ENCODE data around the gene ALAS1. TPM values are rescaled to one million over a fixed set of nuclear protein-coding genes. Genes with fewer than 3 reads are reported as not detected.
A peak's percentile ranks its signal among the peaks of the same experiment; 100 is the strongest.

The ALAS1 gene
- total RNA-seq, 4 donors from 2014 or later: 31.1 to 50.5 (median 38.9) TPM

GRCh38 chr3:52197499-52197841 is 490 bp upstream of the ALAS1 start:
- H3K4me3 ChIP-seq: peak overlapping the region; percentile 70 to 95 (median 89)
- H3K27me3 ChIP-seq: no peaks in the 10 kb centered on the region
- H3K36me3 ChIP-seq: peaks cover 3 to 28% (median 24%) of the 10 kb centered on the region in 4 donors
- no peak for TF ChIP-seq POLR2AphosphoS5 (IDR thresholded peaks at IDR 0.05)
- TF ChIP-seq EP300 (IDR thresholded peaks at IDR 0.05): no peak
- no peak for TF ChIP-seq CTCF (IDR thresholded peaks at IDR 0.05)
- TF ChIP-seq POLR2A (IDR thresholded peaks at IDR 0.05; ENCODE audit: low read depth): no peak
- H3K27ac ChIP-seq (replicated peaks in 1 of 4): peak overlapping the region; percentile 79 to 89 (median 85)
- 40% methylated on average over 10 of the region's 10 CpGs for WGBS
- intact Hi-C loops (cut with DNase I): no loop called here
- DNase-seq (ENCODE audit: extremely low spot score): no peak
- no peaks in the 10 kb centered on the region for H3K9me3 ChIP-seq
- H3K4me1 ChIP-seq: peaks cover 59 to 83% (median 83%) of the 10 kb centered on the region in 4 donors

- H3K4me3 ChIP-seq: peak overlapping the region; percentile 70 to 95 (median 89)
- peaks cover 17 to 43% (median 39%) of the 10 kb centered on the region in 4 donors for H3K36me3 ChIP-seq
- no peaks in the 10 kb centered on the region for H3K9me3 ChIP-seq
- TF ChIP-seq POLR2A (IDR thresholded peaks at IDR 0.05; ENCODE audit: low read depth): no peak
- TF ChIP-seq POLR2AphosphoS5 (IDR thresholded peaks at IDR 0.05): no peak
- no peak for TF ChIP-seq CTCF (IDR thresholded peaks at IDR 0.05)
- no peak for TF ChIP-seq EP300 (IDR thresholded peaks at IDR 0.05)
- peaks cover 63 to 77% (median 75%) of the 10 kb centered on the region in 4 donors for H3K4me1 ChIP-seq
- H3K27me3 ChIP-seq: no peaks in the 10 kb centered on the region
- no peak for DNase-seq (ENCODE audit: extremely low spot score)
- 38% methylated on average over 14 of the region's 14 CpGs for WGBS
- peak overlapping the region; percentile 79 to 89 (median 85) for H3K27ac ChIP-seq (replicated peaks in 1 of 4)
- intact Hi-C loops (cut with DNase I): no loop called here
Observed at GRCh38 chr3:52198643-52199608, 966 bp downstream of the ALAS1 start.

DNA sequence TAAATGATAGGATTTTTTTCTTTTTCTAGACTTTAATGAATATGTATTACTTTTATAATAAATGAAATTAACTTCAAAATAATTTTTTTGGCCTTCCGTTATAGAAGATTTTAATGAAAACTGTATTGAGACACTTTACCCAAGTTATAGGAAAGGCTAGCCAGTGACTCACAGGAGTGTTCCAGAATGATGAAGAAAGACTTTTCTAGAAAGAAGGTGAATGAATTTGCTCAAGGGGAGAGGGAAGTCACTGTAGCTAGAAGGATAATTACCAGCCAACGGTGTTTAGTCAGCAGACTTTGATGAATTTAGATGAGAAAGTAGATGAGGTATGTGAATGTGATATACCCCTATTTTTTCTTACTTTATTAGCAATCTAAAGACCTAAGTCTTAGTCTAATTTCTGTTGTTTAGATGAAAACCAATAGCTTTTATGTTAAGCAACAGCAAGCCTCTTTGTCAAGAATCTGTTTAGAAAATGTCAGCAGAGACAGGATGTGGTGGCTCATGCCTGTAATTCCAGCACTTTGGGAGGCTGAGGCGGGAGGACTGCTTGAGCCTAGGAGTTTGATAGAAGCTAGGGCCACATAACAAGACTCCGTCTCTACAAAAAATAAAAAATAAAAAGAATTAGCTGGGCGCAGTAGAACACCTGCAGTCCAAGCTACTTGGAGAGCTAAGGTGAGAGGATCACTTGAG is 3.2 kb downstream of the ALAS1 start:
- no peaks in the 10 kb centered on the region for H3K27me3 ChIP-seq
- intact Hi-C loops (cut with DNase I): no loop called here
- no peaks in the 10 kb centered on the region for H3K9me3 ChIP-seq
- no peak overlapping the region for H3K27ac ChIP-seq (replicated peaks in 1 of 4)
- H3K4me1 ChIP-seq: peaks cover 50 to 55% (median 55%) of the 10 kb centered on the region in 4 donors
- WGBS: 85% methylated on average over 5 of the region's 5 CpGs
- TF ChIP-seq POLR2A (IDR thresholded peaks at IDR 0.05; ENCODE audit: low read depth) (no peak), EP300 (IDR thresholded peaks at IDR 0.05) (no peak), POLR2AphosphoS5 (IDR thresholded peaks at IDR 0.05) (no peak), CTCF (IDR thresholded peaks at IDR 0.05) (no peak)
- DNase-seq (ENCODE audit: extremely low spot score): no peak
- no peak overlapping the region for H3K4me3 ChIP-seq
- H3K36me3 ChIP-seq: peaks cover 37 to 65% (median 61%) of the 10 kb centered on the region in 4 donors

- no peaks in the 10 kb centered on the region for H3K27me3 ChIP-seq
- DNase-seq (ENCODE audit: extremely low spot score): no peak
- peaks cover 36 to 41% (median 41%) of the 10 kb centered on the region in 4 donors for H3K4me1 ChIP-seq
- TF ChIP-seq CTCF (IDR thresholded peaks at IDR 0.05) (no peak), POLR2A (IDR thresholded peaks at IDR 0.05; ENCODE audit: low read depth) (no peak)
- H3K36me3 ChIP-seq: peaks cover 50 to 79% (median 75%) of the 10 kb centered on the region in 4 donors
- no peaks in the 10 kb centered on the region for H3K9me3 ChIP-seq
- no peak overlapping the region for H3K4me3 ChIP-seq
- intact Hi-C loops (cut with DNase I): no loop called here
- no peak overlapping the region for H3K27ac ChIP-seq (replicated peaks in 1 of 4)
- 84% methylated on average over 4 of the region's 4 CpGs for WGBS
Observed at GRCh38 chr3:52202384-52203077, 4.6 kb downstream of the ALAS1 start.

Data from esophagus muscularis mucosa (tissue), 4 donors.